ENCODE data around the gene CFAP47. TPM values are rescaled to one million over a fixed set of nuclear protein-coding genes. Genes with fewer than 3 reads are reported as not detected.

The CFAP47 gene
- total RNA-seq, 1 experiment from 2014 or later, result not detected

GRCh38 chrX:36422368-36422767 lies 502.8 kb downstream of the CFAP47 start (continued):
- TF ChIP-seq, protein P1, sequence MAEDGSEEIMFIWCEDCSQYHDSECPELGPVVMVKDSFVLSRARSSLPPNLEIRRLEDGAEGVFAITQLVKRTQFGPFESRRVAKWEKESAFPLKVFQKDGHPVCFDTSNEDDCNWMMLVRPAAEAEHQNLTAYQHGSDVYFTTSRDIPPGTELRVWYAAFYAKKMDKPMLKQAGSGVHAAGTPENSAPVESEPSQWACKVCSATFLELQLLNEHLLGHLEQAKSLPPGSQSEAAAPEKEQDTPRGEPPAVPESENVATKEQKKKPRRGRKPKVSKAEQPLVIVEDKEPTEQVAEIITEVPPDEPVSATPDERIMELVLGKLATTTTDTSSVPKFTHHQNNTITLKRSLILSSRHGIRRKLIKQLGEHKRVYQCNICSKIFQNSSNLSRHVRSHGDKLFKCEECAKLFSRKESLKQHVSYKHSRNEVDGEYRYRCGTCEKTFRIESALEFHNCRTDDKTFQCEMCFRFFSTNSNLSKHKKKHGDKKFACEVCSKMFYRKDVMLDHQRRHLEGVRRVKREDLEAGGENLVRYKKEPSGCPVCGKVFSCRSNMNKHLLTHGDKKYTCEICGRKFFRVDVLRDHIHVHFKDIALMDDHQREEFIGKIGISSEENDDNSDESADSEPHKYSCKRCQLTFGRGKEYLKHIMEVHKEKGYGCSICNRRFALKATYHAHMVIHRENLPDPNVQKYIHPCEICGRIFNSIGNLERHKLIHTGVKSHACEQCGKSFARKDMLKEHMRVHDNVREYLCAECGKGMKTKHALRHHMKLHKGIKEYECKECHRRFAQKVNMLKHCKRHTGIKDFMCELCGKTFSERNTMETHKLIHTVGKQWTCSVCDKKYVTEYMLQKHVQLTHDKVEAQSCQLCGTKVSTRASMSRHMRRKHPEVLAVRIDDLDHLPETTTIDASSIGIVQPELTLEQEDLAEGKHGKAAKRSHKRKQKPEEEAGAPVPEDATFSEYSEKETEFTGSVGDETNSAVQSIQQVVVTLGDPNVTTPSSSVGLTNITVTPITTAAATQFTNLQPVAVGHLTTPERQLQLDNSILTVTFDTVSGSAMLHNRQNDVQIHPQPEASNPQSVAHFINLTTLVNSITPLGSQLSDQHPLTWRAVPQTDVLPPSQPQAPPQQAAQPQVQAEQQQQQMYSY (CRISPR knock-in tag; IDR thresholded peaks at IDR 0.05), result no peak
- TF ChIP-seq FOXK1 (CRISPR knock-in tag; IDR thresholded peaks at IDR 0.05), result no peak
- TF ChIP-seq MXD4 (CRISPR knock-in tag; IDR thresholded peaks at IDR 0.05; ENCODE audit: borderline replicate concordance), result no peak
- TF ChIP-seq ZMAT4 (CRISPR knock-in tag; IDR thresholded peaks at IDR 0.05), result no peak

DNA sequence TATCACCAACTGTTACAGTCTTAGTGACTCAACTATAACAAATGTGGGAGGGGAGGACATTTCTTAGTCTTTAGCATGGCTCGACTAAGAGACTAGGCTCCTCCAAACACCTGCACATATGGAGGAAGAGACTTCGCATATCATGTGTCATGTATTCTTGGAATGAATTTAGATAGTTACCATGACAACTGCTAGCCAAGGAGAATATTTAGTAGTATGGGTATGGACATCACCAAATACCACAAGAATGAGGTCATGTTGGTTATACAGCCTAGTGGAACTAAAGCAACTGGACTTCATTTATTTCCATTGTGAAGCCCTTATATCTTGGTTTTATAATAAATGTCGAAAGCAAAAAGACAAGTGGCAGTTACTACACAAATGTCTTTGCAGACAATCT lies 512.3 kb downstream of the CFAP47 start:
- DNase-seq (ENCODE audit: low spot score) (no peak), ATAC-seq (no peak)
- ChIA-PET POLR2A (no interaction called here), CTCF (no interaction called here)
- Mint-ChIP-seq H3K36me3 (no peaks in the 10 kb centered on the region), H3K27me3 (ENCODE audit: low read depth) (no peaks in the 10 kb centered on the region), H3K9me3 (no peaks in the 10 kb centered on the region), H3K4me3 (no peak overlapping the region), H3K4me1 (no peaks in the 10 kb centered on the region), H3K27ac (no peak overlapping the region)
- TF ChIP-seq CREM (CRISPR knock-in tag; IDR thresholded peaks at IDR 0.05) (no peak), ESRRA (CRISPR knock-in tag; IDR thresholded peaks at IDR 0.05; ENCODE audit: borderline replicate concordance) (no peak), MAX (CRISPR knock-in tag; IDR thresholded peaks at IDR 0.05) (no peak), ELF4 (CRISPR knock-in tag; IDR thresholded peaks at IDR 0.05; ENCODE audit: low read depth) (no peak), USF1 (CRISPR knock-in tag; IDR thresholded peaks at IDR 0.05) (no peak), IRF2 (CRISPR knock-in tag; IDR thresholded peaks at IDR 0.05; ENCODE audit: borderline replicate concordance, low read depth) (no peak), ZBTB21 (CRISPR knock-in tag; IDR thresholded peaks at IDR 0.05; ENCODE audit: borderline replicate concordance) (no peak), FOXP1 (CRISPR knock-in tag; IDR thresholded peaks at IDR 0.05; ENCODE audit: borderline replicate concordance) (no peak)
- TF ChIP-seq, protein P1 (CRISPR knock-in tag; IDR thresholded peaks at IDR 0.05), result no peak

- TF ChIP-seq ELF4 (CRISPR knock-in tag; IDR thresholded peaks at IDR 0.05; ENCODE audit: low read depth), result no peak
- no peak for TF ChIP-seq NR2C2 (CRISPR knock-in tag; IDR thresholded peaks at IDR 0.05)
- TF ChIP-seq, protein P2, sequence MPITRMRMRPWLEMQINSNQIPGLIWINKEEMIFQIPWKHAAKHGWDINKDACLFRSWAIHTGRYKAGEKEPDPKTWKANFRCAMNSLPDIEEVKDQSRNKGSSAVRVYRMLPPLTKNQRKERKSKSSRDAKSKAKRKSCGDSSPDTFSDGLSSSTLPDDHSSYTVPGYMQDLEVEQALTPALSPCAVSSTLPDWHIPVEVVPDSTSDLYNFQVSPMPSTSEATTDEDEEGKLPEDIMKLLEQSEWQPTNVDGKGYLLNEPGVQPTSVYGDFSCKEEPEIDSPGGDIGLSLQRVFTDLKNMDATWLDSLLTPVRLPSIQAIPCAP (CRISPR knock-in tag; IDR thresholded peaks at IDR 0.05), result no peak
- TF ChIP-seq ZBTB21 (CRISPR knock-in tag; IDR thresholded peaks at IDR 0.05; ENCODE audit: borderline replicate concordance), result no peak
- no peak overlapping the region for H3K4me3 Mint-ChIP-seq
- no peak overlapping the region for H3K27ac Mint-ChIP-seq
- ChIA-PET POLR2A (no interaction called here), CTCF (no interaction called here)
- H3K4me1 Mint-ChIP-seq, result no peaks in the 10 kb centered on the region
- no peaks in the 10 kb centered on the region for H3K9me3 Mint-ChIP-seq
- H3K27me3 Mint-ChIP-seq (ENCODE audit: low read depth), result no peaks in the 10 kb centered on the region
- DNase-seq (ENCODE audit: low spot score), result no peak
- H3K36me3 Mint-ChIP-seq, result no peaks in the 10 kb centered on the region
- no peak for ATAC-seq
Measured at GRCh38 chrX:36434522-36434921, 515.0 kb downstream of the CFAP47 start.

Other genes with a start within 250 kb of the CFAP47 start
- gene MAGEB16, start 121.4 kb upstream of the CFAP47 start, total RNA-seq (2021), result not detected in 3 replicates